ENCODE data around the gene NFXL1.

Gene NFXL1

GRCh38 chr4:47899639-47900038 lies 14.7 kb downstream of the NFXL1 start:
- DNase-seq (ENCODE audit: extremely low read depth in 1 of 2, low read depth in 1 of 2): no peak

GRCh38 chr4:47891928-47892327 lies 22.5 kb downstream of the NFXL1 start:
- no peak for DNase-seq (ENCODE audit: extremely low read depth in 1 of 2, low read depth in 1 of 2)

GRCh38 chr4:47882228-47882627 lies 32.2 kb downstream of the NFXL1 start:
- DNase-seq (ENCODE audit: extremely low read depth in 1 of 2, low read depth in 1 of 2): no peak

GRCh38 chr4:47879458-47879857 lies 34.9 kb downstream of the NFXL1 start:
- DNase-seq (ENCODE audit: extremely low read depth in 1 of 2, low read depth in 1 of 2): no peak

- DNase-seq (ENCODE audit: extremely low read depth in 1 of 2, low read depth in 1 of 2): no peak
Measured at GRCh38 chr4:47876784-47877546, 37.4 kb downstream of the NFXL1 start.

GRCh38 chr4:47876310-47876709 lies 38.1 kb downstream of the NFXL1 start:
- no peak for DNase-seq (ENCODE audit: extremely low read depth in 1 of 2, low read depth in 1 of 2)

GRCh38 chr4:47873877-47874541 lies 40.4 kb downstream of the NFXL1 start:
- no peak for DNase-seq (ENCODE audit: extremely low read depth in 1 of 2, low read depth in 1 of 2)

GRCh38 chr4:47863486-47863885 lies 50.9 kb downstream of the NFXL1 start:
- DNase-seq (ENCODE audit: extremely low read depth in 1 of 2, low read depth in 1 of 2): no peak

- no peak for DNase-seq (ENCODE audit: extremely low read depth in 1 of 2, low read depth in 1 of 2)
Measured at GRCh38 chr4:47862297-47862696, 52.1 kb downstream of the NFXL1 start.

- no peak for DNase-seq (ENCODE audit: extremely low read depth in 1 of 2, low read depth in 1 of 2)
Measured at GRCh38 chr4:47860305-47860704, 54.1 kb downstream of the NFXL1 start.

- DNase-seq (ENCODE audit: extremely low read depth in 1 of 2, low read depth in 1 of 2): no peak
Measured at GRCh38 chr4:47858006-47858405, 56.4 kb downstream of the NFXL1 start.

- no peak for DNase-seq (ENCODE audit: extremely low read depth in 1 of 2, low read depth in 1 of 2)
Measured at GRCh38 chr4:47856713-47857112, 57.7 kb downstream of the NFXL1 start.

GRCh38 chr4:47855350-47855749 lies 59.0 kb downstream of the NFXL1 start:
- no peak for DNase-seq (ENCODE audit: extremely low read depth in 1 of 2, low read depth in 1 of 2)

GRCh38 chr4:47852136-47852535 lies 62.2 kb downstream of the NFXL1 start:
- no peak for DNase-seq (ENCODE audit: extremely low read depth in 1 of 2, low read depth in 1 of 2)

GRCh38 chr4:47849466-47849865 lies 64.9 kb downstream of the NFXL1 start:
- DNase-seq (ENCODE audit: extremely low read depth in 1 of 2, low read depth in 1 of 2): no peak

GRCh38 chr4:47848041-47848440 lies 66.3 kb downstream of the NFXL1 start:
- DNase-seq (ENCODE audit: extremely low read depth in 1 of 2, low read depth in 1 of 2): no peak

- DNase-seq (ENCODE audit: extremely low read depth in 1 of 2, low read depth in 1 of 2): no peak
Measured at GRCh38 chr4:47842985-47843384, 71.4 kb downstream of the NFXL1 start.

- DNase-seq (ENCODE audit: extremely low read depth in 1 of 2, low read depth in 1 of 2): no peak
Measured at GRCh38 chr4:47840291-47840690, 74.1 kb downstream of the NFXL1 start.

- DNase-seq (ENCODE audit: extremely low read depth in 1 of 2, low read depth in 1 of 2): no peak
Measured at GRCh38 chr4:47839259-47839658, 75.1 kb downstream of the NFXL1 start.

GRCh38 chr4:47838445-47838844 lies 75.9 kb downstream of the NFXL1 start:
- DNase-seq (ENCODE audit: extremely low read depth in 1 of 2, low read depth in 1 of 2): no peak

GRCh38 chr4:47837908-47838294 lies 76.5 kb downstream of the NFXL1 start, which contains the start of gene CORIN:
CORIN (minus strand) TSS chr4:47838067; CDS start chr4:47837949, 118 bp downstream.
- DNase-seq (ENCODE audit: extremely low read depth in 1 of 2, low read depth in 1 of 2): no peak

Measured in activated CD8-positive, alpha-beta memory T cell treated with anti-CD3 and anti-CD28 coated beads for 1 hour (primary cell).